Measurements from ENCODE around the gene VWF. TPM values are rescaled to one million over a fixed set of nuclear protein-coding genes. Genes with fewer than 3 reads are reported as not detected.

VWF gene
- total RNA-seq, 1 experiment from 2014 or later = 0.36 TPM

- no peak for DNase-seq (ENCODE audit: low spot score)
Measured at GRCh38 chr12:5913387-5913786, 211.1 kb downstream of the VWF start.

GRCh38 chr12:5912437-5913334, 211.8 kb downstream of the VWF start:
- DNase-seq (ENCODE audit: low spot score) = no peak

- DNase-seq (ENCODE audit: low spot score) = no peak
Measured at GRCh38 chr12:5912011-5912410, 212.5 kb downstream of the VWF start.

GRCh38 chr12:5910790-5911548, 213.5 kb downstream of the VWF start:
- no peak for DNase-seq (ENCODE audit: low spot score)

- DNase-seq (ENCODE audit: low spot score) = no peak
Measured at GRCh38 chr12:5909560-5909959, 214.9 kb downstream of the VWF start.

- no peak for DNase-seq (ENCODE audit: low spot score)
Measured at GRCh38 chr12:5908251-5908650, 216.2 kb downstream of the VWF start.

GRCh38 chr12:5907807-5908206, 216.7 kb downstream of the VWF start:
- DNase-seq (ENCODE audit: low spot score) = no peak

- DNase-seq (ENCODE audit: low spot score) = no peak
Measured at GRCh38 chr12:5905757-5906156, 218.7 kb downstream of the VWF start.

GRCh38 chr12:5904969-5905368, 219.5 kb downstream of the VWF start:
- no peak for DNase-seq (ENCODE audit: low spot score)

- no peak for DNase-seq (ENCODE audit: low spot score)
Measured at GRCh38 chr12:5904441-5904840, 220.0 kb downstream of the VWF start.

- no peak for DNase-seq (ENCODE audit: low spot score)
Measured at GRCh38 chr12:5902736-5903135, 221.7 kb downstream of the VWF start.

GRCh38 chr12:5901416-5901815, 223.1 kb downstream of the VWF start:
- no peak for DNase-seq (ENCODE audit: low spot score)

- no peak for DNase-seq (ENCODE audit: low spot score)
Measured at GRCh38 chr12:5900533-5901205, 223.8 kb downstream of the VWF start.

GRCh38 chr12:5900076-5900475, 224.4 kb downstream of the VWF start:
- no peak for DNase-seq (ENCODE audit: low spot score)

GRCh38 chr12:5899675-5900074, 224.8 kb downstream of the VWF start:
- no peak for DNase-seq (ENCODE audit: low spot score)

- DNase-seq (ENCODE audit: low spot score) = no peak
Measured at GRCh38 chr12:5898874-5899273, 225.6 kb downstream of the VWF start.

Other genes with a start within 250 kb of the VWF start
- 2.1 and 2.7 TPM in 2 replicates for gene ANO2, start 179.4 kb downstream of the VWF start, total RNA-seq (2014; rRNA removed; shearing (Covaris generic))
- gene CD9, start 75.7 kb upstream of the VWF start, total RNA-seq (2014; rRNA removed; shearing (Covaris generic)) = 107 and 128 TPM in 2 replicates
- not detected in 2 replicates for gene PLEKHG6, start 186.0 kb upstream of the VWF start, total RNA-seq (2014; rRNA removed; shearing (Covaris generic))
- 121 and 172 TPM in 2 replicates for gene TNFRSF1A, start 217.4 kb upstream of the VWF start, total RNA-seq (2014; rRNA removed; shearing (Covaris generic))

Measured in A172 (cell line).